Measurements from ENCODE around the gene NUDT9. TPM values are rescaled to one million over a fixed set of nuclear protein-coding genes. Genes with fewer than 3 reads are reported as not detected.
"Not testable (repeated sequence)": the region's sequence is repeated elsewhere in the genome, so short reads cannot be mapped to it uniquely, and the experiment has no call there.

The NUDT9 gene
- polyA plus RNA-seq, 2 donors = 25.7 to 39.8 TPM

- Histone ChIP-seq H3K4me1 (ENCODE audit: control insufficient read depth in 2 of 2, insufficient read depth in 2 of 2, low read length in 1 of 2) (no peaks in the 10 kb centered on the region), H3K36me3 (ENCODE audit: control insufficient read depth in 2 of 2, insufficient read depth in 2 of 2, low read length in 1 of 2) (no peaks in the 10 kb centered on the region), H3K9me3 (ENCODE audit: control insufficient read depth in 2 of 2, insufficient read depth in 1 of 2, low read depth in 1 of 2, low read length in 1 of 2) (no peaks in the 10 kb centered on the region), H3K27ac (ENCODE audit: low read depth in 2 of 2, low read length in 1 of 2) (no peak overlapping the region), H3K4me3 (ENCODE audit: low read depth in 1 of 2, low read length in 2 of 2) (no peak overlapping the region), H3K27me3 (ENCODE audit: control insufficient read depth in 1 of 2, insufficient read depth in 2 of 2, low read length in 2 of 2) (no peaks in the 10 kb centered on the region)
- WGBS, 2 donors = 76 to 80% methylated on average over 6 of the region's 6 CpGs
Observed at GRCh38 chr4:87406462-87406861, 15.9 kb upstream of the NUDT9 start.

GRCh38 chr4:87406902-87407301 lies 15.5 kb upstream of the NUDT9 start:
- H3K27ac ChIP-seq (ENCODE audit: low read depth in 2 of 2, low read length in 1 of 2); H3K27me3 ChIP-seq (ENCODE audit: control insufficient read depth in 1 of 2, insufficient read depth in 2 of 2, low read length in 2 of 2); H3K36me3 ChIP-seq (ENCODE audit: control insufficient read depth in 2 of 2, insufficient read depth in 2 of 2, low read length in 1 of 2); H3K9me3 ChIP-seq (ENCODE audit: control insufficient read depth in 2 of 2, insufficient read depth in 1 of 2, low read depth in 1 of 2, low read length in 1 of 2); H3K4me3 ChIP-seq (ENCODE audit: low read depth in 1 of 2, low read length in 2 of 2); H3K4me1 ChIP-seq (ENCODE audit: control insufficient read depth in 2 of 2, insufficient read depth in 2 of 2, low read length in 1 of 2): not testable (repeated sequence)
- WGBS, 2 donors = 77 to 87% methylated on average over 4 of the region's 4 CpGs

GRCh38 chr4:87409420-87409939 lies 12.9 kb upstream of the NUDT9 start:
- H3K9me3 ChIP-seq (ENCODE audit: control insufficient read depth in 2 of 2, insufficient read depth in 1 of 2, low read depth in 1 of 2, low read length in 1 of 2) = no peaks in the 10 kb centered on the region
- H3K4me3 ChIP-seq (ENCODE audit: low read depth in 1 of 2, low read length in 2 of 2) = no peak overlapping the region
- WGBS, 2 donors = 57 to 68% methylated on average over 3 of the region's 3 CpGs
- H3K4me1 ChIP-seq (ENCODE audit: control insufficient read depth in 2 of 2, insufficient read depth in 2 of 2, low read length in 1 of 2) = no peaks in the 10 kb centered on the region
- H3K36me3 ChIP-seq (ENCODE audit: control insufficient read depth in 2 of 2, insufficient read depth in 2 of 2, low read length in 1 of 2) = no peaks in the 10 kb centered on the region
- H3K27ac ChIP-seq (ENCODE audit: low read depth in 2 of 2, low read length in 1 of 2) = no peak overlapping the region
- H3K27me3 ChIP-seq (ENCODE audit: control insufficient read depth in 1 of 2, insufficient read depth in 2 of 2, low read length in 2 of 2) = no peaks in the 10 kb centered on the region

- WGBS, 2 donors = 47 to 56% methylated on average over 2 of the region's 2 CpGs
- H3K4me1 ChIP-seq (ENCODE audit: control insufficient read depth in 2 of 2, insufficient read depth in 2 of 2, low read length in 1 of 2) = no peaks in the 10 kb centered on the region
- no peak overlapping the region for H3K27ac ChIP-seq (ENCODE audit: low read depth in 2 of 2, low read length in 1 of 2)
Observed at GRCh38 chr4:87410157-87410556, 12.2 kb upstream of the NUDT9 start.

GRCh38 chr4:87410679-87411078 lies 11.7 kb upstream of the NUDT9 start:
- Histone ChIP-seq H3K4me3 (ENCODE audit: low read depth in 1 of 2, low read length in 2 of 2) (no peak overlapping the region), H3K4me1 (ENCODE audit: control insufficient read depth in 2 of 2, insufficient read depth in 2 of 2, low read length in 1 of 2) (no peaks in the 10 kb centered on the region), H3K36me3 (ENCODE audit: control insufficient read depth in 2 of 2, insufficient read depth in 2 of 2, low read length in 1 of 2) (no peaks in the 10 kb centered on the region), H3K27ac (ENCODE audit: low read depth in 2 of 2, low read length in 1 of 2) (no peak overlapping the region), H3K27me3 (ENCODE audit: control insufficient read depth in 1 of 2, insufficient read depth in 2 of 2, low read length in 2 of 2) (no peaks in the 10 kb centered on the region), H3K9me3 (ENCODE audit: control insufficient read depth in 2 of 2, insufficient read depth in 1 of 2, low read depth in 1 of 2, low read length in 1 of 2) (no peaks in the 10 kb centered on the region)
- WGBS, 2 donors = 81 to 86% methylated on average over 2 of the region's 2 CpGs

More at GRCh38 chr4:87410157-87410556, 12.2 kb upstream of the NUDT9 start:
- no peak overlapping the region for H3K4me3 ChIP-seq (ENCODE audit: low read depth in 1 of 2, low read length in 2 of 2)
- H3K9me3 ChIP-seq (ENCODE audit: control insufficient read depth in 2 of 2, insufficient read depth in 1 of 2, low read depth in 1 of 2, low read length in 1 of 2) = no peaks in the 10 kb centered on the region
- H3K36me3 ChIP-seq (ENCODE audit: control insufficient read depth in 2 of 2, insufficient read depth in 2 of 2, low read length in 1 of 2) = no peaks in the 10 kb centered on the region
- H3K27me3 ChIP-seq (ENCODE audit: control insufficient read depth in 1 of 2, insufficient read depth in 2 of 2, low read length in 2 of 2) = no peaks in the 10 kb centered on the region

- H3K36me3 ChIP-seq (ENCODE audit: control insufficient read depth in 2 of 2, insufficient read depth in 2 of 2, low read length in 1 of 2) = no peaks in the 10 kb centered on the region
- no peaks in the 10 kb centered on the region for H3K9me3 ChIP-seq (ENCODE audit: control insufficient read depth in 2 of 2, insufficient read depth in 1 of 2, low read depth in 1 of 2, low read length in 1 of 2)
- no peak overlapping the region for H3K27ac ChIP-seq (ENCODE audit: low read depth in 2 of 2, low read length in 1 of 2)
- H3K27me3 ChIP-seq (ENCODE audit: control insufficient read depth in 1 of 2, insufficient read depth in 2 of 2, low read length in 2 of 2) = no peaks in the 10 kb centered on the region
- no peak overlapping the region for H3K4me3 ChIP-seq (ENCODE audit: low read depth in 1 of 2, low read length in 2 of 2)
- H3K4me1 ChIP-seq (ENCODE audit: control insufficient read depth in 2 of 2, insufficient read depth in 2 of 2, low read length in 1 of 2) = no peaks in the 10 kb centered on the region
Observed at GRCh38 chr4:87414816-87415215, 7.6 kb upstream of the NUDT9 start.

GRCh38 chr4:87416965-87417364 lies 5.4 kb upstream of the NUDT9 start:
- H3K27ac ChIP-seq (ENCODE audit: low read depth in 2 of 2, low read length in 1 of 2) = no peak overlapping the region
- no peaks in the 10 kb centered on the region for H3K9me3 ChIP-seq (ENCODE audit: control insufficient read depth in 2 of 2, insufficient read depth in 1 of 2, low read depth in 1 of 2, low read length in 1 of 2)
- peaks cover 0 to 2% of the 10 kb centered on the region in 2 donors for H3K4me1 ChIP-seq (ENCODE audit: control insufficient read depth in 2 of 2, insufficient read depth in 2 of 2, low read length in 1 of 2)
- no peak overlapping the region for H3K4me3 ChIP-seq (ENCODE audit: low read depth in 1 of 2, low read length in 2 of 2)
- no peaks in the 10 kb centered on the region for H3K36me3 ChIP-seq (ENCODE audit: control insufficient read depth in 2 of 2, insufficient read depth in 2 of 2, low read length in 1 of 2)
- 68 to 75% methylated on average over 3 of the region's 3 CpGs for WGBS, 2 donors
- no peaks in the 10 kb centered on the region for H3K27me3 ChIP-seq (ENCODE audit: control insufficient read depth in 1 of 2, insufficient read depth in 2 of 2, low read length in 2 of 2)

- not testable (repeated sequence) for H3K27ac ChIP-seq (ENCODE audit: low read depth in 2 of 2, low read length in 1 of 2); H3K4me1 ChIP-seq (ENCODE audit: control insufficient read depth in 2 of 2, insufficient read depth in 2 of 2, low read length in 1 of 2)
- WGBS, 2 donors = 93 to 95% methylated on average over 4 of the region's 4 CpGs
Observed at GRCh38 chr4:87418410-87418809, 4.0 kb upstream of the NUDT9 start.

GRCh38 chr4:87419578-87420249 lies 2.7 kb upstream of the NUDT9 start:
- H3K9me3 ChIP-seq (ENCODE audit: control insufficient read depth in 2 of 2, insufficient read depth in 1 of 2, low read depth in 1 of 2, low read length in 1 of 2) = no peaks in the 10 kb centered on the region
- H3K36me3 ChIP-seq (ENCODE audit: control insufficient read depth in 2 of 2, insufficient read depth in 2 of 2, low read length in 1 of 2) = no peaks in the 10 kb centered on the region
- no peak overlapping the region for H3K27ac ChIP-seq (ENCODE audit: low read depth in 2 of 2, low read length in 1 of 2)
- no peaks in the 10 kb centered on the region for H3K27me3 ChIP-seq (ENCODE audit: control insufficient read depth in 1 of 2, insufficient read depth in 2 of 2, low read length in 2 of 2)
- H3K4me3 ChIP-seq (ENCODE audit: low read depth in 1 of 2, low read length in 2 of 2) = no peak overlapping the region
- 21 to 32% methylated on average over 5 of the region's 5 CpGs for WGBS, 2 donors
- H3K4me1 ChIP-seq (ENCODE audit: control insufficient read depth in 2 of 2, insufficient read depth in 2 of 2, low read length in 1 of 2) = peaks cover 0 to 2% of the 10 kb centered on the region in 2 donors

More at GRCh38 chr4:87418410-87418809, 4.0 kb upstream of the NUDT9 start:
- not testable (repeated sequence) for H3K27me3 ChIP-seq (ENCODE audit: control insufficient read depth in 1 of 2, insufficient read depth in 2 of 2, low read length in 2 of 2); H3K9me3 ChIP-seq (ENCODE audit: control insufficient read depth in 2 of 2, insufficient read depth in 1 of 2, low read depth in 1 of 2, low read length in 1 of 2); H3K36me3 ChIP-seq (ENCODE audit: control insufficient read depth in 2 of 2, insufficient read depth in 2 of 2, low read length in 1 of 2); H3K4me3 ChIP-seq (ENCODE audit: low read depth in 1 of 2, low read length in 2 of 2)

- whole genome bisulfite sequencing, 2 donors = 79 to 81% methylated on average over 4 of the region's 4 CpGs
- no peaks in the 10 kb centered on the region for H3K9me3 ChIP-seq (ENCODE audit: control insufficient read depth in 2 of 2, insufficient read depth in 1 of 2, low read depth in 1 of 2, low read length in 1 of 2)
Observed at GRCh38 chr4:87420276-87420830, 2.0 kb upstream of the NUDT9 start.

More at GRCh38 chr4:87420276-87420830, 2.0 kb upstream of the NUDT9 start:
- no peak overlapping the region for H3K4me3 ChIP-seq (ENCODE audit: low read depth in 1 of 2, low read length in 2 of 2)
- H3K36me3 ChIP-seq (ENCODE audit: control insufficient read depth in 2 of 2, insufficient read depth in 2 of 2, low read length in 1 of 2) = no peaks in the 10 kb centered on the region
- H3K27ac ChIP-seq (ENCODE audit: low read depth in 2 of 2, low read length in 1 of 2) = no peak overlapping the region
- H3K4me1 ChIP-seq (ENCODE audit: control insufficient read depth in 2 of 2, insufficient read depth in 2 of 2, low read length in 1 of 2) = peaks cover 0 to 5% of the 10 kb centered on the region in 2 donors
- no peaks in the 10 kb centered on the region for H3K27me3 ChIP-seq (ENCODE audit: control insufficient read depth in 1 of 2, insufficient read depth in 2 of 2, low read length in 2 of 2)
